Choroid plexus epithelial cell (primary cell): ENCODE measurements around the gene KRT72.

Experiments used
- DNase-seq: peaks from one replicate; pipeline ENCODE4 v3.0.0-alpha.2; 2010; ENCODE audit warnings: low read depth
- H3K4me3 ChIP-seq: 2 replicates; pipeline ENCODE4 v1.5.1; 2011; ENCODE audit warnings: low read depth, mild to moderate bottlenecking, control low read depth, low read length, moderate library complexity
- CTCF ChIP-seq: conservative IDR thresholded peaks from 2 replicates; pipeline ENCODE4 v1.5.1; 2011; ENCODE audit warnings: low read depth, mild to moderate bottlenecking, control low read depth, inconsistent platforms, low read length, moderate library complexity

KRT72 gene

GRCh38 chr12:52600941-52601481, at the start of gene KRT72:
TSS of gene KRT72 (minus strand) at chr12:52601463. CDS start at chr12:52601452, 11 bp downstream.
- no peak within 1 kb of the TSS for H3K4me3 ChIP-seq
- DNase-seq: no peak
- no peak for TF ChIP-seq CTCF

GRCh38 chr12:52650520-52651081, 49.3 kb upstream of the KRT72 start:
- TF ChIP-seq CTCF: no peak
- DNase-seq: no peak
- H3K4me3 ChIP-seq: no peak overlapping the region

GRCh38 chr12:52649066-52649465, 47.8 kb upstream of the KRT72 start:
- H3K4me3 ChIP-seq: no peak overlapping the region
- DNase-seq: no peak
- TF ChIP-seq CTCF: no peak

- no peak for DNase-seq
- TF ChIP-seq CTCF: no peak
Observed at GRCh38 chr12:52648012-52648550, 46.8 kb upstream of the KRT72 start.

GRCh38 chr12:52647601-52648000, 46.3 kb upstream of the KRT72 start:
- DNase-seq: no peak
- no peak overlapping the region for H3K4me3 ChIP-seq
- no peak for TF ChIP-seq CTCF

More at GRCh38 chr12:52648012-52648550, 46.8 kb upstream of the KRT72 start:
- no peak overlapping the region for H3K4me3 ChIP-seq

- no peak overlapping the region for H3K4me3 ChIP-seq
- DNase-seq: no peak
- TF ChIP-seq CTCF: no peak
Observed at GRCh38 chr12:52646613-52647012, 45.4 kb upstream of the KRT72 start.

GRCh38 chr12:52645982-52646381, 44.7 kb upstream of the KRT72 start:
- no peak for DNase-seq
- no peak overlapping the region for H3K4me3 ChIP-seq
- TF ChIP-seq CTCF: no peak
